GM12874 (cell line): Measurements from ENCODE around the gene WDR90.

Experiments used
- CTCF ChIP-seq: IDR thresholded peaks from 2 replicates; pipeline ENCODE4 v1.5.1; 2011; ENCODE audit warnings: low read depth, mild to moderate bottlenecking, control low read depth, low read length, moderate library complexity; ENCODE audit not compliant: insufficient read depth

Gene WDR90

GRCh38 chr16:686459-687260 lies 37.5 kb downstream of the WDR90 start:
- no peak for TF ChIP-seq CTCF

- TF ChIP-seq CTCF, result no peak
These were observed 38.3 kb downstream of the WDR90 start for GRCh38 chr16:687499-687898.

- TF ChIP-seq CTCF, result no peak
These were observed 40.2 kb downstream of the WDR90 start for GRCh38 chr16:689175-689897.

GRCh38 chr16:692356-693108 lies 43.4 kb downstream of the WDR90 start:
- no peak for TF ChIP-seq CTCF

- no peak for TF ChIP-seq CTCF
These were observed 44.2 kb downstream of the WDR90 start for GRCh38 chr16:693364-693763.

GRCh38 chr16:693766-694165 lies 44.6 kb downstream of the WDR90 start:
- TF ChIP-seq CTCF, result no peak
